Left ventricle myocardium inferior (tissue), 1 donor: Measurements from ENCODE around the gene PRG3. TPM values are rescaled to one million over a fixed set of nuclear protein-coding genes. Genes with fewer than 3 reads are reported as not detected.

Source experiments
- DNase-seq: peaks from one replicate; pipeline ENCODE4 v3.0.0-alpha.2; 2020
- H3K27ac ChIP-seq: fragments of 200-600 bp; replicated peaks from 2 replicates; pipeline ENCODE4 v1.8.0; 2021
- H3K27me3 ChIP-seq: fragments of 200-600 bp; 2 replicates; pipeline ENCODE4 v1.8.0; 2021; ENCODE audit warnings: low read depth
- H3K36me3 ChIP-seq: fragments of 200-600 bp; 2 replicates; pipeline ENCODE4 v1.8.0; 2021
- H3K4me1 ChIP-seq: fragments of 200-600 bp; 2 replicates; pipeline ENCODE4 v1.8.0; 2021
- H3K4me3 ChIP-seq: fragments of 200-600 bp; 2 replicates; pipeline ENCODE4 v1.8.0; 2021; ENCODE audit warnings: mild to moderate bottlenecking, moderate library complexity
- H3K9me3 ChIP-seq: fragments of 200-600 bp; replicated peaks from 2 replicates; pipeline ENCODE4 v1.8.0; 2021
- CTCF ChIP-seq: fragments of 200-600 bp; IDR thresholded peaks from 2 replicates; pipeline ENCODE4 v1.8.0; 2021; ENCODE audit warnings: antibody characterized with exemption, mild to moderate bottlenecking, borderline replicate concordance
- intact Hi-C: fragments of 100-400 bp; cut with micrococcal nuclease; formaldehyde crosslinking; loops from one replicate; pipeline ENCODE4 v1.11.0; 2022
- total RNA-seq: library from RNA; stranded (reverse); fragmentation: NEBNext Ultra II Directional; extraction: Animal tissue kit (Norgen Biotek cat#: 25700); gene quantifications from one replicate; pipeline ENCODE4 v1.2.1, GENCODE V29; 2021
- donor health status: DM: no; HTN: yes; CAD: no; lungs with severe emphysema.

Gene PRG3
- total RNA-seq, 1 donor from 2014 or later: not detected

DNA sequence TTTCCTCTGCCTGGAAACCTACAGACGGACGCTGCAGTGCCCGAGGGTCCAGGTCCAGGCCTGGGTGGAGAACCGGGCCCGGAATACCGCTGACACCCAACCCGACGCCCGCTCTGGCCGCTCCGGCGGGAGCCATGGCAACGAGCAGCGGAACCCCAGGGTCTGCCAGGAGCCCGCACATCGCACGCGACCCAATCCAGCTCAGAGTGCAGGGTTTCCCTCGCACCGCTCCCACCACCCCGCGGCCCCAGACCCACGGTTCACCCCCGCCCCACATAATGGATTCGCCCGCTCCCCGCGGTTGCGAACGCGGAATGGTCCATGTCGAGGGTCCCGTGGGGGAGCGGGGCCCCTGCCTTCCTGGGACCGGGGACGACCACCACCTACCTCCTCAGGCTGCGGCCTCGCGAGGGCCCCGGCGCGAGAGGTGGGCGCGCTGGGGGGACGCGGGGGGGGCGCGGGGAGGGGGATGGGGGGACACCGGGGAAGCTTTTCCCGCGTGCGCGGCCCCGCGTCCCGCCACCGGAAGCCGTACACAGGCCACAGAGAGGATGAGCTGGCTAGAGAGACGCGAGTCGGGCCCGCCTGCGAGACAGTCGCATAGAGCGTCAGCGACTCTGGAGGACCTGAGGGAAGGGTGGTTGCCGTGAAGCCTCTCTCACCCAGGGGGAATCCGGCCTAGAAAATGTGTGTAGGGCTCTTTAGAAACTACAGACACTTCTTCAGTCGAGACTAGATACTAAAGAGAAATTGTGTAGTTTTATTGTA, 45.4 kb downstream of the PRG3 start, which contains the start of gene SSRP1:
Gene SSRP1 (minus strand): TSS at position 550 of the 768 bp plus-strand sequence. CDS start 771 bp downstream, outside the sequence.
- Histone ChIP-seq H3K9me3 (no peaks in the 10 kb centered on the region), H3K27me3 (peaks cover 13% of the 10 kb centered on the region), H3K4me1 (peaks cover 28% of the 10 kb centered on the region), H3K4me3 (peak within 1 kb of the TSS; percentile 88), H3K36me3 (peaks cover 38% of the 10 kb centered on the region), H3K27ac (peak within 1 kb of the TSS; percentile 91)
- intact Hi-C loops: no loop called here
- no peak for TF ChIP-seq CTCF
- DNase-seq: peak; percentile 90

- Histone ChIP-seq H3K36me3 (peaks cover 44% of the 10 kb centered on the region), H3K9me3 (no peaks in the 10 kb centered on the region), H3K4me3 (peak overlapping the region; percentile 88), H3K27ac (peak overlapping the region; percentile 91), H3K4me1 (peaks cover 28% of the 10 kb centered on the region), H3K27me3 (peaks cover 13% of the 10 kb centered on the region)
- intact Hi-C loops: no loop called here
- TF ChIP-seq CTCF: no peak
- DNase-seq: no peak
Measured at GRCh38 chr11:57335023-57335342, 46.0 kb downstream of the PRG3 start.

DNA sequence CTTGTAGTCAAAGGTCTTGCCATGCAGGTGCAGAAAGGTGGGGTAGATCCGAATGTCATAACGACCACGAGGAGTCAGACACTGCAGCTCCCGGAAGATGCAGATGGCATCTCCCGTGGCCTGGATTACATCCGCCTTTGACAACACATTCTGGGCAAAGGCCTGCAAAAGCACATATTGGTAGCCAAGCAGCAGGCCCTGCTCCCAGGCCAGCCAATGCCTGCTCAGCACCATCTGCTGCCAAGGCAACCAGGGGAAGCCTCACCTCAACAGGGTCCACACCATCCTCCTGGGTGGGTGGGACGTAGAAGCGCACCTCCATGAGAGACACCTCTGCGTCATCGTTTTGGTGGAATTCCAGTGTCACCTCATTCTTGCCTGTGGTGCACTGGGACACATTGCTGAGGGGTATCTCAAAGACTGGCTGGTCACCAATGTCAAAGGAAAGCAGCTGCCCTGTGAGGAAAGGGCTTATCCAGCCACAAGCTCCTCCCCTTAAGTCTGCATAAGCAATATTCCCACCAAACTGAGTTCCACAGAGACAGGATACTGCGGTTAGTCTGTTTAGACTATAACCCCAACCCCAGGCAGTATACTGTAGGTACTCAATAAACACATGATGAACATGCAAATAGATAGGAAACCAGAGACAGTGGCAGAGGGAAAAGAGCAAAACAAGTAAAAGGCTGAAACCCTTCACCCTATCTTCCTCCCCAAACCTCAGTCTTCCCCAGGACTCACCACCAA, 48.1 kb downstream of the PRG3 start:
- intact Hi-C loops: no loop called here
- Histone ChIP-seq H3K27me3 (peaks cover 2% of the 10 kb centered on the region), H3K27ac (no peak overlapping the region), H3K9me3 (no peaks in the 10 kb centered on the region), H3K4me3 (no peak overlapping the region), H3K36me3 (peaks cover 65% of the 10 kb centered on the region), H3K4me1 (peaks cover 28% of the 10 kb centered on the region)
- no peak for TF ChIP-seq CTCF
- DNase-seq: no peak

DNA sequence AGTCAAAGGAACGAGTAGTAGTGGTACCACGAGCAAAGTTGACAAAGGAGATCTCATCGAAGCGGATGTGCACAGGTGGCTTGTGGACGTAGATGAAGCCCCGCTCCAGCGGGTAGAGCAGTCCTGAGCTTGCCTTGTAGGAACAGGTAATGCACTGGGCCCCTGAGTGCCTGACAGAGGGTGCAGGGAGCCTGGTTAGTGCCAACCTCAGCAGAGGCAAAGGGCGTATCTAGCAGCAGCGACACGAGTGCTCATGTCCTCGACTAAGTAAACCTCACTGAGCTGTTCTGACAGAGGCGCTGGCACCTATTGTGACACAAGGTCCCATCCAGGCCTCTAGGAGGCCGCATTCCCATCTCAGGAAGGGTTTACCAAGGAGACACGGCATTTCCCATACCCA, 49.2 kb downstream of the PRG3 start:
- H3K27me3 ChIP-seq: no peaks in the 10 kb centered on the region

DNA sequence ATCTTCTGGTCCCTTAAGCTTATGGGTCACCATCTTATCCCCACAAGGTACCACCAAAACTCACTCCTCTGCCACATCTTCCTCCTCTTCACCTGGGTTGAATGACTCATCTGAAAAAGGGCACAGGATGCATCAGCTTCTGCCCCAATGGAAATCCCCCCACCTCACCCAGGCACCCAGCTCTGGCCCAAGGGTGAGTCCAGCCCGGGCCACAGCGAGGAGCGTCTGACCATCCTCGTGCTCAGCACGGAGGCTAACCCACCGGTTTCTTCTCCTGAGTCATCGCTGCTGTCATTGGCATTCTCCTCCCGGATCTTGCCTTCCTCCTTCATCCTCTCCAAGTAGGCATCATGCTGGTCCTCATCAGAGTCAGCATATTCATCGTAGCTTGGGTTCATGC, 50.9 kb downstream of the PRG3 start:
- intact Hi-C loops: no loop called here
- Histone ChIP-seq H3K4me3 (no peak overlapping the region), H3K27me3 (no peaks in the 10 kb centered on the region), H3K27ac (no peak overlapping the region), H3K4me1 (peaks cover 35% of the 10 kb centered on the region), H3K36me3 (peaks cover 79% of the 10 kb centered on the region), H3K9me3 (no peaks in the 10 kb centered on the region)
- no peak for DNase-seq
- no peak for TF ChIP-seq CTCF

More for the DNA sequence above, 49.2 kb downstream of the PRG3 start:
- DNase-seq: no peak
- Histone ChIP-seq H3K9me3 (no peaks in the 10 kb centered on the region), H3K36me3 (peaks cover 76% of the 10 kb centered on the region), H3K4me1 (peaks cover 32% of the 10 kb centered on the region), H3K27ac (no peak overlapping the region), H3K4me3 (no peak overlapping the region)
- TF ChIP-seq CTCF: no peak
- intact Hi-C loops: no loop called here
